Tibial nerve (tissue), 4 donors: ENCODE measurements around the gene TNFSF12.

Experiments used
- EP300 ChIP-seq, 2 donors: sonication (generic); formaldehyde crosslinking; IDR thresholded peaks; one replicate each; pipeline ENCODE4 v1.6.1; 2017; ENCODE audit warnings: antibody characterized with exemption in 2 of 2, mild to moderate bottlenecking in 1 of 2
- POLR2A ChIP-seq, 2 donors: fragments of 450-650 bp; IDR thresholded peaks; one replicate each; pipeline ENCODE4 v1.6.1; 2017; ENCODE audit warnings: antibody characterized with exemption in 2 of 2, mild to moderate bottlenecking in 2 of 2, moderate library complexity in 2 of 2
- TF ChIP-seq, protein P1 (sequence below), 5 experiments: fragments of 200-600 bp in 3 of 5; fragments of 450-650 bp in 2 of 5; sonication (generic) in 3 of 5; IDR thresholded peaks; one replicate each; pipeline ENCODE4 v1.5.1; 2016 to 2019; ENCODE audit warnings: antibody characterized with exemption in 5 of 5, mild to moderate bottlenecking in 3 of 5, moderate library complexity in 2 of 5

- TF ChIP-seq, protein P1, sequence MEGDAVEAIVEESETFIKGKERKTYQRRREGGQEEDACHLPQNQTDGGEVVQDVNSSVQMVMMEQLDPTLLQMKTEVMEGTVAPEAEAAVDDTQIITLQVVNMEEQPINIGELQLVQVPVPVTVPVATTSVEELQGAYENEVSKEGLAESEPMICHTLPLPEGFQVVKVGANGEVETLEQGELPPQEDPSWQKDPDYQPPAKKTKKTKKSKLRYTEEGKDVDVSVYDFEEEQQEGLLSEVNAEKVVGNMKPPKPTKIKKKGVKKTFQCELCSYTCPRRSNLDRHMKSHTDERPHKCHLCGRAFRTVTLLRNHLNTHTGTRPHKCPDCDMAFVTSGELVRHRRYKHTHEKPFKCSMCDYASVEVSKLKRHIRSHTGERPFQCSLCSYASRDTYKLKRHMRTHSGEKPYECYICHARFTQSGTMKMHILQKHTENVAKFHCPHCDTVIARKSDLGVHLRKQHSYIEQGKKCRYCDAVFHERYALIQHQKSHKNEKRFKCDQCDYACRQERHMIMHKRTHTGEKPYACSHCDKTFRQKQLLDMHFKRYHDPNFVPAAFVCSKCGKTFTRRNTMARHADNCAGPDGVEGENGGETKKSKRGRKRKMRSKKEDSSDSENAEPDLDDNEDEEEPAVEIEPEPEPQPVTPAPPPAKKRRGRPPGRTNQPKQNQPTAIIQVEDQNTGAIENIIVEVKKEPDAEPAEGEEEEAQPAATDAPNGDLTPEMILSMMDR (IDR thresholded peaks at IDR 0.05), result no peak
- TF ChIP-seq EP300 (IDR thresholded peaks at IDR 0.05), result no peak
- no peak for TF ChIP-seq POLR2A (IDR thresholded peaks at IDR 0.05)
Measured at GRCh38 chr17:7576432-7576937, 27.6 kb downstream of the TNFSF12 start.
